ENCODE results near the gene C1QTNF6. TPM values are rescaled to one million over a fixed set of nuclear protein-coding genes. Genes with fewer than 3 reads are reported as not detected.
"Not testable (repeated sequence)": the region's sequence is repeated elsewhere in the genome, so short reads cannot be mapped to it uniquely, and the experiment has no call there.

C1QTNF6 gene
- total RNA-seq, 2 experiments from 2014 or later, result 6.1 to 6.2 TPM

DNA sequence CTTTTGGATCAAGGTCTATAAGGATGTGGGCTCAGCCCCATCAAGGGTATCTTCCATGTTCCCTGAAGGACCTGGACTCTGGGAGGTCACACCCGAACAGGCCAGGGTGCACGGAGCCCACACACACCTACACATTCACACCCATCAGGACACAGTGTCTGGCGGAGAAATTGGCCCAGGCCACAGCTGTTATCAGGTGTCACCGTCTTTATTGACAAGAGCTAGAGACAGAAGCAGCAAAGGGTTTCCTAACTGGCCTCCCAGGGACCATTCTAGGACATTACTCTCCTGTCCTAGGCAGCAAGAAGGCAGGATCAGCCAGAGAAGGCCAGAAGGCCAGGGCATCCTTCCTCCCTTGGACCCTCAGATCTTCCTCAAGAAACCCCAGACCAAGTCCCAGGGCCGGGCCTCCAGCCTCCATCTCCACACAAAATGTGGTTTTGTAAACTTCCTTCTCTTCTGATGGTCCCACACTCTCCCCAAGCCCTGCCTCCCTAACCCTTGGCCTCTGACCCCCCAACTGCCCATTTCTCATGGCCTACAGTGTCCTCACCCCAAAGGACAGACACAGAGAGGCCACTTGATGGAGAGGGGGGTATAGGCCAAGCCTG is 16.1 kb upstream of the C1QTNF6 start:
- ChIA-PET CTCF (interaction anchor here (1.1 kb wide), 1 partner anchor 56 kb away, joined by 3 read pairs; no protein-coding TSS in a partner anchor), POLR2A (interaction anchor here (0.7 kb wide), 1 partner anchor 635 kb away, joined by 3 read pairs; no protein-coding TSS in a partner anchor)
- peaks cover 49% of the 10 kb centered on the region for H3K4me1 Mint-ChIP-seq (ENCODE audit: low read depth)
- peaks cover 2% of the 10 kb centered on the region for H3K36me3 Mint-ChIP-seq (ENCODE audit: low read depth)
- DNase-seq (no peak), ATAC-seq (no peak)
- no peak overlapping the region for H3K4me3 Mint-ChIP-seq
- no peaks in the 10 kb centered on the region for H3K9me3 Mint-ChIP-seq (ENCODE audit: insufficient read depth)
- peak overlapping the region; percentile 25 for H3K27ac Mint-ChIP-seq
- H3K27me3 Mint-ChIP-seq (ENCODE audit: low read depth), result no peaks in the 10 kb centered on the region

DNA sequence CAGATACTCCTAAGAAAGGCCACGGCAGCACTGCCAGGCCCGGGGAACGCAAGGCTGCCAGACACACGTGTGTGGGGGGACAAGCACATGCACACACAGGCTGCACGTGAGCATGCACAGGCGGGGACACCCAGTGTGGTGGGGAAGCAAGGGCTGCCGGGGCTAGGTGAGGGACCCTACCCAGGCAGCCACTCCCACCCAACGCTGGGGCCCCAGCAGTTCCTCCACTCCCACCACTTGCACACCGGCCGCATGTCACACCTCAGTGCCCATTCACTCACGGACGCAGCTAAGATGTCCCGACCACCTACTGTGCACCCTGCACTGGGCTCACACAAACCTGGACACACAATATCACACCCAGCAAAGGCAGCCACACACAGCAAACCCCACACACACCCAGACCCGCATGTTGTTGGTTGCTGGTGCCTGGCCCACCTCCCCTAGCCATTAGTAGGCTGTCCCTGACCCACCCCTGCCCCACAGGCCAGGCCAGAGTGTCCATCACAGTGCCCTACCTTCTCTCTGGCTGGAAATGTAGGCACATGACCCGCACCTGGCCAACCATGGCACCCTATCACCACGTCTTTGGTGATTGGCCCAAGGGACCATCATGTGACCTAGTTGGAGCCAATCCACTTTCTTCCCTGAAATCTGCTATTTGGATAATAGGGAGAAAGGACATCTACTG is 15.5 kb upstream of the C1QTNF6 start:
- H3K27me3 Mint-ChIP-seq (ENCODE audit: low read depth), result no peaks in the 10 kb centered on the region
- H3K27ac Mint-ChIP-seq, result peak overlapping the region; percentile 43
- no peak overlapping the region for H3K4me3 Mint-ChIP-seq
- H3K4me1 Mint-ChIP-seq (ENCODE audit: low read depth), result peaks cover 45% of the 10 kb centered on the region
- DNase-seq (no peak), ATAC-seq (no peak)
- H3K9me3 Mint-ChIP-seq (ENCODE audit: insufficient read depth), result no peaks in the 10 kb centered on the region
- ChIA-PET CTCF (interaction anchor here (5.2 kb wide), 1 partner anchor 14 kb away, joined by 83 read pairs; no protein-coding TSS in a partner anchor), POLR2A (interaction anchor here (0.7 kb wide), 1 partner anchor 635 kb away, joined by 3 read pairs; no protein-coding TSS in a partner anchor)
- peaks cover 2% of the 10 kb centered on the region for H3K36me3 Mint-ChIP-seq (ENCODE audit: low read depth)

DNA sequence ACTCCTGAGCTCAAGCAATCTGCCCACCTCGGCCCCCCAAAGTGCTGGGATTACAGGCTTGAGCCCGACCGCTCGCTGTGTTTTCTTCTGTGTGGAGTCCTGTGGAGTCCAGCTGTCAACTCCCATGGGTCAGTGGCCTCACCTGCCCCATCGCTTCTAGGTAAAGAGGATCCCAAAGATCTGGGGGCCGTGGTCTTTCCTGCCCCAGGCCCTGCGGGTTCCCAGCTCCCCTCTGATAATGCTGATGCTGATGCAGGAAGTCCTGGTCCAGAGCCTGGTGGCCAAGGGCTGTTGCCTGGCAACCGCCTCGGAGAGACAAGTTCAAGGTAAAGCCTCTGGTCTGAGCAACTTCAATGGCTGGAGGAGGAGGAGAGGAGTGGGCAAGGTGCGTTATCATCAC is 14.7 kb upstream of the C1QTNF6 start:
- Mint-ChIP-seq H3K9me3 (ENCODE audit: insufficient read depth) (no peaks in the 10 kb centered on the region), H3K27me3 (ENCODE audit: low read depth) (no peaks in the 10 kb centered on the region), H3K4me1 (ENCODE audit: low read depth) (peaks cover 46% of the 10 kb centered on the region), H3K36me3 (ENCODE audit: low read depth) (peaks cover 5% of the 10 kb centered on the region), H3K4me3 (no peak overlapping the region), H3K27ac (peak overlapping the region; percentile 20)
- ATAC-seq, result no peak
- ChIA-PET POLR2A (interaction anchor here (1.2 kb wide), 1 partner anchor 17 kb away, joined by 3 read pairs; no protein-coding TSS in a partner anchor), CTCF (interaction anchor here (5.2 kb wide), 1 partner anchor 15 kb away, joined by 83 read pairs; no protein-coding TSS in a partner anchor)
- DNase-seq, result no peak

DNA sequence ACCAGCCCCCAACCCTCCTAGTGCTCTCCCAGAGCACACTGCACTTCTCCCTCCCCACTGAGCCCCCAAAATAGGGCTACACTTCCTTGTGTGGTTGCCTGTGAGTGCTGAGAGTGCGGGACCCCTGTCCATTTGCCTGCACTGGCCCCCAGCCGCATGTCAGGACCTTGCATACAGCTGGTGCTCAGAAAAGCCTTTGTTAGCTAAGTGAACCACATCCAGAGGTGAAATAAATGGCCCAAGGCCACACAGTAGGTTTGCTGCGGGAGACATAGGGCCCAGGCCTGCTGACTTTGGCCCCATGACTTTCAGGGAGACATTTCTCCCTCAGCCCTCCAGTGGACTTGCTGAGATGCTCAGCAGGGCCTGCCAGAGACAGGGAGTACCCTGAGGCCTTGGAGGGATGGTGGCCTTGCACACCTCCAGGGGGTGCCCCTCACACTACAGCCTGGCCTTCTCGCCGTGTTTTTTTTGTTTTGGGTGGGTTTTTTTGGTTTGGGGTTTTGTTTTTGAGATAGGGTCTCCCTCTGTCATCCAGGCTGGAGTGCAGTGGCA is 14.0 kb upstream of the C1QTNF6 start:
- ATAC-seq (no peak), DNase-seq (no peak)
- Mint-ChIP-seq H3K27me3 (ENCODE audit: low read depth) (no peaks in the 10 kb centered on the region), H3K27ac (no peak overlapping the region), H3K9me3 (ENCODE audit: insufficient read depth) (no peaks in the 10 kb centered on the region), H3K36me3 (ENCODE audit: low read depth) (peaks cover 5% of the 10 kb centered on the region), H3K4me3 (no peak overlapping the region), H3K4me1 (ENCODE audit: low read depth) (peaks cover 47% of the 10 kb centered on the region)
- POLR2A ChIA-PET, result interaction anchor here (1.1 to 3.0 kb wide), 3 partner anchors 17 to 40 kb away, joined by 3 to 23 read pairs (median 3); partner anchors contain the start of gene RAC2
- CTCF ChIA-PET, result interaction anchor here (1.2 to 17.4 kb wide), 5 partner anchors 16 to 66 kb away, joined by 3 to 280 read pairs (median 21); no protein-coding TSS in a partner anchor

DNA sequence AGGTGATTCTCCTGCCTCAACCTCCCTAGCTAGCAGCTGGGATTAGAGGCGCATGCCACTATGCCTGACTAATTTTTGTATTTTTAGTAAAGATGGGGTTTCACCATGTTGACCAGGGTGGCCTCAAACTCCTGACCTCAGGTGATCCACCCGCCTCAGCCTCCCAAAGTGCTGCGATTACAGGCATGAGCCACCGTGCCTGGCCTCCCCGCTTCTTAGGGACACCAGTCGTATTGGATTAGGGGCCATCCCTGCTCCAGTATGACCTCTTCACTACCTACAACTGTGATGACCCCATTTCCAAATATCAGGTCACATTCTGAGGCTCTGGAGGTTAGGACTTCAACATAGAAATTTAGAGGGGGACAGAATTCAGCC is 13.4 kb upstream of the C1QTNF6 start:
- ChIA-PET POLR2A (interaction anchor here (1.1 to 5.2 kb wide), 4 partner anchors 18 to 53 kb away, joined by 3 to 31 read pairs (median 18); partner anchors contain the start of genes IL2RB and RAC2), CTCF (interaction anchor here (1.2 to 17.4 kb wide), 8 partner anchors 8 to 66 kb away, joined by 3 to 280 read pairs (median 20); partner anchors contain the start of gene SSTR3)
- not testable (repeated sequence) for H3K9me3 Mint-ChIP-seq (ENCODE audit: insufficient read depth); H3K4me3 Mint-ChIP-seq; ATAC-seq; DNase-seq; H3K27me3 Mint-ChIP-seq (ENCODE audit: low read depth); H3K36me3 Mint-ChIP-seq (ENCODE audit: low read depth); H3K27ac Mint-ChIP-seq
- peaks cover 49% of the 10 kb centered on the region for H3K4me1 Mint-ChIP-seq (ENCODE audit: low read depth)

DNA sequence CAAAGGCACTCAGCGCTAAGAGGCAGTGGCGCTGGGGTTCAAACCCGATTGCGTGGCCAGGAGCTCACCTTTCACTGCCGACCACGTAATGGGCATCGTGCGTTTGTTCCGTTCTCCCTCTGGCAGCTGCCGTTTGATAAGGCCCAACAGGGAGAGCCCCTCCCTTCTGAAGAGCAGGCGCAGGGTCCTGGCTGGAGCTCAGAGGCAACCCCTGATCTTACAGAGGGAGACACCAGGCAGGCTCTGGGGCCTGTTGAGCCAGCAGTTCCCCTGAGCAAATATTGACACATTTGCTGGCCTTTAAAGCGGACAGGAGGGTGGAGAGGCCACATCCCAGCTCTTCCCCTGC is 11.7 kb upstream of the C1QTNF6 start:
- Mint-ChIP-seq H3K4me3 (peak overlapping the region; percentile 87), H3K36me3 (ENCODE audit: low read depth) (peaks cover 8% of the 10 kb centered on the region), H3K27me3 (ENCODE audit: low read depth) (no peaks in the 10 kb centered on the region), H3K4me1 (ENCODE audit: low read depth) (peaks cover 66% of the 10 kb centered on the region), H3K9me3 (ENCODE audit: insufficient read depth) (no peaks in the 10 kb centered on the region), H3K27ac (peak overlapping the region; percentile 96)
- no peak for DNase-seq
- ChIA-PET CTCF (interaction anchor here (0.7 to 17.4 kb wide), 53 partner anchors 9 to 424 kb away, joined by 3 to 280 read pairs (median 6); partner anchors contain the start of genes C1QTNF6, CYTH4, IFT27 and IL2RB), POLR2A (interaction anchor here (0.7 to 5.2 kb wide), 17 partner anchors 9 to 120 kb away, joined by 3 to 34 read pairs (median 7); partner anchors contain the start of genes IL2RB and RAC2)
- no peak for ATAC-seq

DNA sequence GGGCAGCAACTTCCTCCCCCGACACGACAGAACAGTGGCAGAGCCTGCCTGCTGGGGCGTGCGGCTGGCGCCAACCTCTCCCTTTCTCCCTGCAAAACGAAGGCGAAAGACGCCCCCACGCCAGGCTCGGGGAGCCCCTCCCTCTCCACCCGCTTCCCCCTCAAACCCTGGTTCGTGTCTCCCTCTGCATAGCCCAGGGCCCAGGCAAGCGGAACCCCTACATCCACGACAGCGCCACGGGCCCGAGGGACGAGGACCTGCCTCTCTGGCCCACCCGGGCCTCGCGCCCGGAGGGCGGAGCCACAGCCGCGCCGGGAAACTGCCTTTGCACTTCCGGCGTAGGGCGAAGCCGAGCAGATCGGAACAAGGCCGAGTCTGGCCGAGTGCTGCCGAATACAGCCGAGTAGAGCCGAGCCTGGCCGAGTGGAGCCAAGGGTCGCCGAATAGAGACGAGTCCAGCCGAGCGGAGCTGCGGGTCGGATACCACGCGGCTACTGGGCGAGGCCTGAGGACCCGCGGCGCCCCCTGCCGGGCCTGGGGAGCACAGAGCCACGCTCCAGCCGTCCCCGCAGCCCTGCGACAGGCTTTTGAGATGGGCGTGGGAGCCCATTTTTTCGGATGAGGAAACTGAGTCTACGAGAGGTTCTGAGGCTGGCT is 11.2 kb upstream of the C1QTNF6 start:
- Mint-ChIP-seq H3K9me3 (ENCODE audit: insufficient read depth) (no peaks in the 10 kb centered on the region), H3K4me1 (ENCODE audit: low read depth) (peaks cover 71% of the 10 kb centered on the region), H3K4me3 (peak overlapping the region; percentile 87), H3K36me3 (ENCODE audit: low read depth) (peaks cover 11% of the 10 kb centered on the region), H3K27ac (peak overlapping the region; percentile 96), H3K27me3 (ENCODE audit: low read depth) (no peaks in the 10 kb centered on the region)
- ChIA-PET POLR2A (interaction anchor here (0.7 to 5.2 kb wide), 20 partner anchors 10 to 180 kb away, joined by 3 to 34 read pairs (median 6); partner anchors contain the start of genes IL2RB, RAC2 and TST), CTCF (interaction anchor here (0.7 to 17.4 kb wide), 54 partner anchors 9 to 423 kb away, joined by 3 to 280 read pairs (median 6); partner anchors contain the start of genes C1QTNF6, CYTH4, IFT27 and IL2RB)
- peak; percentile 100 for DNase-seq
- peak; percentile 98 for ATAC-seq

DNA sequence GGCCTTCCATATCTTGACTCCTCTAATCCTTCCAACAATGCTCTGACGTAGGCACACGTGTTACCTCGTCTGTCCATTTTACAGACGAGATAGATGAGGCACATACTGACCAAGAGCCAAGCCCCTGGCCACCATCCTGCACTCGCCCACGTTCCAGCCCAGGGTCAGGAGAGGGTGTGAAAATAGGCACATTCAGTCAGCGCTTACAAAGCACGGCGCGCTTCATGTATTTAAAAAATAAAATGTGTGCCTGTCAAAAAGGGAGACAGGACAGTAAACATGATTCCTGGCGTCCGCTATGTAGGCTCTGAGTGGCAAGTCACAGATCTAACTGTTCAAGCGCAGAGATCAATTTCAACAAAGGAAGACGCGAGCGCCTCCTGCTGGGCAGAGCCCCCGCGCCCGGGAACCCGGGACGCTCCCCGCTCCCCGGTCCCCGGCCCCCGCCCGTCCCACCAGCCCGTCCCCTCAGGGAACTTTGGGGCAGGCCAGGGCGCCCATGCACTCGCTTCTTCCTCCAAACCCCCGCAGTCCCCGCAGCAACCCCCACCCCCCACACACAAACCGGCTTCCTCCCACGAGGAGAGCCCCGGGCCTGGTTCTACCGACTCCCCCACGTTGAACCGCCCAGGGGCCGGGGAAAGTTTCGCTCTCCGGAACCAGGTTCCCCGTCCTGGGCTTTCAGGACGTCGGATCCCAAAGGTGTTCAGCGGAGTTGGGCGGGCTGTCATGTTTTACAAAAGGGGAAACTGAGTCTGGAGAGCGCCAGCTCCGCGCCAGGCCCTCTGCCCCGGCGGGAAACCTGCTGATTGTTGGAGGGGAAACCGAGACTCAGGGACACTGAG is 10.4 kb upstream of the C1QTNF6 start:
- ChIA-PET CTCF (interaction anchor here (0.7 to 17.4 kb wide), 58 partner anchors 8 to 422 kb away, joined by 3 to 280 read pairs (median 7); partner anchors contain the start of genes C1QTNF6, IFT27, IL2RB and KCTD17), POLR2A (interaction anchor here (0.7 to 5.2 kb wide), 15 partner anchors 10 to 179 kb away, joined by 3 to 34 read pairs (median 7); partner anchors contain the start of genes C1QTNF6, IL2RB, RAC2 and TST)
- H3K36me3 Mint-ChIP-seq (ENCODE audit: low read depth), result peaks cover 16% of the 10 kb centered on the region
- H3K4me1 Mint-ChIP-seq (ENCODE audit: low read depth), result peaks cover 77% of the 10 kb centered on the region
- peak overlapping the region; percentile 96 for H3K27ac Mint-ChIP-seq
- H3K4me3 Mint-ChIP-seq, result peak overlapping the region; percentile 87
- DNase-seq (peak; percentile 94), ATAC-seq (peak; percentile 42)
- H3K9me3 Mint-ChIP-seq (ENCODE audit: insufficient read depth), result no peaks in the 10 kb centered on the region
- H3K27me3 Mint-ChIP-seq (ENCODE audit: low read depth), result no peaks in the 10 kb centered on the region

DNA sequence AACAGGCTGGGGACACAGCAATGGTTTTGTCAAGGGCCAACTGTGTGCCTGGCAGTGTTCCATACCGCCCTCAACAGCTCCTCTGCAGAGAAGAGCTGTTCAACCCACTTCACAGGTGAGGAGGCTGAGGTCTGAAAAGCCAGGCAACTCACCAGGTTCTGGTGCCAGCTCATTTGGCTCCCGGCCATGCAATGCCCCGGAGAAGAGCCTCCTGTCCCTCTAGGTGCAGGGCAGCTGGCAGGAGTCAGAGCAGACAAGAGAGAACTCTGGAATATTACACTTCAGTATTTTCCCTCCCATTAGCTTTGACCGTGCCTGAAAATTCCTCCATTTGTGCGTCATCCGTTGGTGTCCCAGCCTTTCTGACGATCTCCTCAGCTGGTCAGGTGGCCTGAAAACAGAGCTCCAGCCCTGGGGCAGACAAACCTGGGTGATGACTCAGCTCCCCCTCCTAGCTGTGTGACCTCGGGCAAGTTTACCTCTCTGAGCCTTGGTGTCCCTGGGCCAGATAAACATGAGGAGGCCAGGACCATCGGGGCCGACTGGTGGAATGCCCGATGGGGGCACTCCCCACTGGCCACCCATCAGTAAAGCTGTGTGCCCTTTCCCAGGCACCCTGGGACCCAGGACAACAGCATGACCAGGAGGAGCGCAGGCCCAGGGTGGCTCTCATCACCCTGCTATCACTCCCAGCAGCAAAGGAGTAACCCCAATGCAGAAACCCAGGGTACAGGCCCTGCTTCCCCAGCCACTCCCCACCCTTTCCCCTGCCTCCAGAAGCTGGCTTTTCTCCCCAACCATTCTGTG is 9.6 kb upstream of the C1QTNF6 start:
- CTCF ChIA-PET, result interaction anchor here (0.7 to 17.4 kb wide), 22 partner anchors 11 to 342 kb away, joined by 4 to 280 read pairs (median 8); partner anchors contain the start of genes C1QTNF6 and IL2RB
- Mint-ChIP-seq H3K9me3 (ENCODE audit: insufficient read depth) (peaks cover 1% of the 10 kb centered on the region), H3K4me3 (peak overlapping the region; percentile 87), H3K36me3 (ENCODE audit: low read depth) (peaks cover 21% of the 10 kb centered on the region), H3K4me1 (ENCODE audit: low read depth) (peaks cover 80% of the 10 kb centered on the region), H3K27ac (peak overlapping the region; percentile 96), H3K27me3 (ENCODE audit: low read depth) (no peaks in the 10 kb centered on the region)
- ATAC-seq (no peak), DNase-seq (no peak)
- POLR2A ChIA-PET, result interaction anchor here (1.0 to 5.2 kb wide), 10 partner anchors 10 to 179 kb away, joined by 3 to 34 read pairs (median 8); partner anchors contain the start of genes C1QTNF6, IL2RB, RAC2 and TST
